ENCODE results near the gene NMT2. TPM values are rescaled to one million over a fixed set of nuclear protein-coding genes. Genes with fewer than 3 reads are reported as not detected.

Gene NMT2
- total and polyA plus RNA-seq, 7 donors = 11.1 to 23.3 (median 16.1) TPM

GRCh38 chr10:15158448-15158847, 10.0 kb downstream of the NMT2 start:
- intact Hi-C loops (cut with DNase I) = no loop called here
- H3K4me3 ChIP-seq = no peak overlapping the region
- peaks cover 0 to 6% (median 0%) of the 10 kb centered on the region in 4 donors for H3K4me1 ChIP-seq
- DNase-seq = no peak
- H3K9me3 ChIP-seq = no peaks in the 10 kb centered on the region
- no peaks in the 10 kb centered on the region for H3K27me3 ChIP-seq
- H3K36me3 ChIP-seq = no peaks in the 10 kb centered on the region
- H3K27ac ChIP-seq = no peak overlapping the region
- TF ChIP-seq POLR2A (IDR thresholded peaks at IDR 0.05) = no peak
- TF ChIP-seq POLR2AphosphoS5 (IDR thresholded peaks at IDR 0.05) = no peak
- no peak for TF ChIP-seq CTCF (IDR thresholded peaks at IDR 0.05)
- no peak for TF ChIP-seq EP300 (IDR thresholded peaks at IDR 0.05)
- 21 to 68% methylated on average over 2 of the region's 2 CpGs for whole genome bisulfite sequencing, 2 donors

- WGBS, 2 donors = 86 to 91% methylated on average over 14 of the region's 14 CpGs
- Histone ChIP-seq H3K27ac (no peak overlapping the region), H3K4me1 (no peaks in the 10 kb centered on the region), H3K4me3 (no peak overlapping the region), H3K9me3 (no peaks in the 10 kb centered on the region), H3K36me3 (no peaks in the 10 kb centered on the region), H3K27me3 (no peaks in the 10 kb centered on the region)
- intact Hi-C loops (cut with DNase I) = no loop called here
- no peak for DNase-seq
- no peak for TF ChIP-seq POLR2A (IDR thresholded peaks at IDR 0.05)
- no peak for TF ChIP-seq EP300 (IDR thresholded peaks at IDR 0.05)
- TF ChIP-seq CTCF (IDR thresholded peaks at IDR 0.05) = no peak
- no peak for TF ChIP-seq POLR2AphosphoS5 (IDR thresholded peaks at IDR 0.05)
Observed at GRCh38 chr10:15155978-15156656, 12.4 kb downstream of the NMT2 start.

- Histone ChIP-seq H3K4me1 (no peaks in the 10 kb centered on the region), H3K36me3 (no peaks in the 10 kb centered on the region), H3K9me3 (no peaks in the 10 kb centered on the region), H3K4me3 (no peak overlapping the region), H3K27ac (no peak overlapping the region), H3K27me3 (no peaks in the 10 kb centered on the region)
- DNase-seq = no peak
- TF ChIP-seq POLR2AphosphoS5 (IDR thresholded peaks at IDR 0.05) = no peak
- no peak for TF ChIP-seq CTCF (IDR thresholded peaks at IDR 0.05)
- TF ChIP-seq EP300 (IDR thresholded peaks at IDR 0.05) = no peak
- TF ChIP-seq POLR2A (IDR thresholded peaks at IDR 0.05) = no peak
- intact Hi-C loops (cut with DNase I) = no loop called here
Observed at GRCh38 chr10:15152556-15152955, 15.9 kb downstream of the NMT2 start.

GRCh38 chr10:15150563-15150962, 17.9 kb downstream of the NMT2 start:
- TF ChIP-seq CTCF (IDR thresholded peaks at IDR 0.05) (no peak), EP300 (IDR thresholded peaks at IDR 0.05) (no peak), POLR2AphosphoS5 (IDR thresholded peaks at IDR 0.05) (no peak), POLR2A (IDR thresholded peaks at IDR 0.05) (no peak)
- intact Hi-C loops (cut with DNase I) = no loop called here
- Histone ChIP-seq H3K36me3 (no peaks in the 10 kb centered on the region), H3K9me3 (no peaks in the 10 kb centered on the region), H3K4me1 (no peaks in the 10 kb centered on the region), H3K4me3 (no peak overlapping the region), H3K27ac (no peak overlapping the region), H3K27me3 (no peaks in the 10 kb centered on the region)
- WGBS, 2 donors = 96 to 98% methylated on average over 7 of the region's 7 CpGs
- DNase-seq = no peak

Measured in sigmoid colon (tissue), 7 donors.